NCI-H446 (cell line): ENCODE results near the gene MB.
A peak's percentile ranks its signal among the peaks of the same experiment; 100 is the strongest.

Experiments
- DNase-seq, 2 experiments: peaks; one replicate each; lab custom pipeline; 2025; lab: John Stamatoyannopoulos, UW

The MB gene

DNA sequence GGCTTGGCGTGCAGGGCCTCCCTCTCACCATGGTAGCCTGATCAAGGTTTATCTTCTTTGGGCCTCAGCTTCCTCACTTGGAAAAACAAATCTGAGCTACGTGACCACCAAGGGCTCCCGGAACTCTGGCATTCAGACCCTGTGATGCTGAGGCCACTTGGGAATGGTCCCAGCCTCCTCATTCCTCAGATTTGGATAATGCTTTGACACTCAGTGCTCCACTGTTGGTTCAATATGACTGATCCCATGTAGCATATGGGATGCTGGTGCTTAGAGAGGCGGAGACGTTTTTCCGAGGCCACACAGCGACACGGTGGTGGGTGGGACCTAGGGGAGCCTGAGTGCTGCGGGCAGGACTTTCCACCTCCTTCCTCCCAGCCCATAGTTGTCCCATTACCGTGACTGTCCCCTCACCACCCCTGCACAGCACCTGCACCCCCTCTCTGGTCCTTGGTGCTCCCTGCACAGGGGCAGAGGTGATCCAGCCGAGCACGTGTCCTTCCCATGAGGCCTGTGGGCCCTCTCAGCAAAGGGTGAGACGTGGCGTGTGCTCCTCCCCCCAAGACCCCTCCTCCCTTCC, 23.1 kb downstream of the MB start:
- DNase-seq, result no peak

DNA sequence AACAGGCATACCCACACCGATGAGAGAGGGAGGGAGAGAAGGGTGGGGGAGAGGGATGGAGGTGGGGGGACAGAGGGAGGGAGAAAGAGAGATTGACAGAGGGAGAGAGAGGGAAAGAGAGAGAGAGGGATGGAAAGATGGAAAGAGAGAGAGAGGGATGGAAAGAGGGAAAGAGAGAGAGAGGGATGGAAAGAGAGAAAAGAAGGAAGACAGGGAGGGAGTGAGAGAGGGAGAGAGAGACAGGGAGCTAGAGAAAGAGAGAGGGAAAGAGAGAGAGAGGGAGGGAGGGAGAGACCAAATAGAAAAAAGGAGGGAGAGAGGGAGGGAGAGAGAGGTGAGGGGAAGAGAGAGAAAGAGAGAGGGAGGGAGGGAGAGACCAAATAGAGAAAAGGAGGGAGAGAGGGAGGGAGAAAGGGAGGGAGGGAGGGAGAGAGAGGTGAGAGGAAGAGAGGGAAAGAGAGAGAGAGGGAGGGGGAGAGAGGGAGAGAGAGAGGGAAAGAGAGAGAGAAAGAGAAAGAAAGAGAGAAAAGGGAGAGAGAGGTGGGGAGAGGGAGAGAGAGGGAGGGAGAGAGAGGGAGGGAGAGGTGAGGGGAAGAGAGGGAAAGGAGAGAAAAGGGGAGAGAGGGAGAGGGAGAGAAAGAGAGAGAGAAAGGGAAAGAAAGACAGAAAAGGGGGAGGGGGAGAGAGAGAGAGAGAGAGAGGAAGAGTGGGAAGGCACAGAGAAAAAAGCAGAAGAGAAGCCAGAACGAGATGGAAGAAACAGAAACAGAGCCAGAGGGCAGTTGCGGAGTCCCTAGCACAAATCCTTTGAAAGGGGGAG, 23.8 kb downstream of the MB start:
- DNase-seq, result no peak

DNA sequence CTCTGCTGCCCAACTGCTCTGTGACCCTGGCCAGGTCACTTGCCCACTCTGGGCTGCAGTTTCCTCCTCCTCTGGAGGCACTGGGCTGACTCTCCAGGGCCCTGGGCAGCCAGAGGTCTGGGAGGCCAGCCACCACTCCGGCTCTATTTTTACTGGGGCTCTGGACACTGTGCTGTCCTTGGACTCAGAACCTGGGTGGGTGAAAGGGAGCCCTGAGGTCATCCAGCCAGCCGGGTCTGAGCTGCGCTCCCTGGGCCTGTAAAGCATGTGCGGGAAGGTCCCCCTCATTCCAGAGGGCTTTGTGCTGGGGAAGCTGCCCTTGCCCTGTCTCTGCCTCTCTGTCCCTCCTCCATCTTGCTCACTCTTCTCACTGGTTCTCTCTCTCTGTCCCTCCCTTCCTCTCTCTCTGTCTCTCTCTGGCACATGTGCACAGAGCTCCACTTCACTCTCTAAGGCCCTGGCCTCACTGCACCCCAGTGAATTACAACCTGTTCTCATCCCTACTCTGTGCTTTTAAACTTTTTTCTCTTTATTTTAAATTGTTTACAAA, 24.6 kb downstream of the MB start:
- no peak for DNase-seq

DNA sequence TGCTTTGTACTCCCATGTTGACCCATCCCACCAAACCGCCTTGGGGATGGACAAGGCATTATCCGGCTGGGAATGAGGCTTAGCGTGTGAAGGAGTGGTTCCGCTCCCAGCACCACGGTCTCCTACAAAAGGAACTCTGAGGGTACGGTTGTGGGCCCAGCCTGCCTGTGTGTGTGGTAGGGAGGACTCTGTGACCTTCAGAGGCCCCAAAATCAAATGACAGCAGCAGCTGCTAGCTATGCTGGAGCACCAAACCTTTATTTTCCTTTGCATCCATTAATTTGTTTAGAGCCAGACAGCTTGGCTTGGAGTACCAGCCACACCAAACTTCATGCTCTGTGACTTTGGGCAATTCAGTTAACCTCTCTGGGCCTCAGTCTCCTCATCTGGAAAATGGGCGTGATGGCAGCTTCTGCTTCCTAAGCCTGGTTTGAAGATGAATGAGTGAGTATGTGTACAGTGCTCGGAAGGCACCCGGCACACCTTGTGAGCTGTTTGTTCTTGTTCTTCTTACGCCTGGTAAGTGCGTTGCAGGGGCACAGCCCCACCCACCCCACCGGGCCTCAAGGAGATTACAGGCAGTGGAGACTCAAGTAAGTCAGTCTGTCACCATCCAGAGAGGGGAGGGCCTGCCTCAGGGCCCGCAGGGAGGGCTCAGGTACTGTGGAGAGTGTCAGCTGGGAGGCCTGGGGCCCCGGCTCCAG, 25.3 kb downstream of the MB start:
- DNase-seq, result no peak

DNA sequence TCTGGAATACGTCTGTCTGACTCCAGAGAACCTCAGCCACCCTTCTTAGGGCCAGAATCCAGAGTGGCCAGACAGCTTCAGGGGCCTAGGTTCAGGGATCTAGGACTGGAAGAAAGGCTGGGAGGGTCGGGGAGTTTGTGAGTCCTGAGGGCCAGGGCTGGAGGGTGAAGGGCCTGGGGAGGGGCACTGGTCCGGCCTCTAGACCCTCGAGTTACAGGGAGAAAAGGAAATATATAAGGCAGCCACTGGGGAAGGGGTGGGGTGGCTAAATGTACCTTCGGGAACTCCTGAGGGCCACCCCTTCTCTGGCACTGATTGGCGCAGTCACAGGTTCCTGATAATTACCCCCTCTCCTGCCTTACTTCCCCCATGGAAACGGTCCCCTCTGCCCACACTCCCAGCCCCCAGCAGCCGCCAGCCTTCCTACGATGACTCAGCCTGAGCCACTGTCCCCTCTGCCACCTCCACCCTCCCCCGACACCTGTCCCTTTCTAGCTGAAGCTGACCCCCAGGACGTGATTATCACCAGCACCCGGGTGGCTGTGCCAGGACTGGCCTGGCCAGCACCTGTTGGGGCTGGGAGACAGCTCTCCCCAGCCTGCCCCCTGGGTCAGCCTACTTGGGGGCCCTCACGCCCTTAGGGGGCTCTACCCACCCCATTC, 26.4 kb downstream of the MB start:
- no peak for DNase-seq

DNA sequence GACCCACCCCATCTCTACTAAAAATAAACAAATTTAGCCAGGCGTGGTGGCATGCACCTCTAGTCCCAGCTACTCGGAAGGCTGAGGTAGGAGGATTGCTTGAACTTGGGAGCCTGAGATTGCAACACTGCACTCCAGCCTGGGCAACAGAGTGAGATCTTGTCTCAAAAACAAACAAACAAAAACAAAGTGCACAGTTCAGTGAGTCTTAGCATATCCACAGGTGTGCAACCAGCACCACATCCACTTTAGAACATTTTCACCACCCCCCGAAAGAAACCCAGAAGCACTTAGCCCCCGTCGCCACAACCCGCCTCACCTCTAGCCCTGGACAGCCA, 27.4 kb downstream of the MB start:
- no peak for DNase-seq

DNA sequence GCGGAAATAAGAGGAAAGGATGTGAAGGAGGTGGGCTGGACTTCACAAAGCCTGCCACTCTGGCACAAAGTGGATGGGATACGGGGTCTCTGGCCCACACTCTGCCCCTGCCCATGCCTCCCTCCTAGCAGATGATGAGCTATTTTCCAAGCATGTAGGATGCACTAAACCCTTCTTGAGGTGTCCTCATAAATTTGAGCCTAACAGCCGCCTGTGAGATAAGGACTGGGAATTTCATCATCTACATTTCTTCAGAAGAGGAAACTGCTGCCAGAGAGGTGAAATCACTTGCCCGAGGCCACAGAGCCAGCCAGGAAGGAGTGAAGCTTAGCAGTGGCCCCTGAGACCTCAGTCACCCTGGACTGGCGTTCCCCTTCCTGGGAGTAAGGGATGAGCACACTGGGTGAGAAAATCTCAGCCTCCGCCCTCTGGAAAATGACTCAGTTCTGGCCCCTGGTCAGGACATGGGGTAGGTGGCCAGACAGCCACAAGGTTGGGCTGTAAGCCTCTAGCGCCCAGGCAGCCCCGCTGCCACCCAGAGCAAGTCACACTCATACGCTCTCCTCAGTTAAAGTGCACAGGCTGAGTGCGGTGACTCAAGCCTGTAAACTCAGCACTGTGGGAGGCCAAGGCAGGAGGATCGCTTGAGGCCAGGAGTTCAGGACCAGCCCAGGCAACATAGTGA, 27.9 kb downstream of the MB start:
- DNase-seq, result no peak

DNA sequence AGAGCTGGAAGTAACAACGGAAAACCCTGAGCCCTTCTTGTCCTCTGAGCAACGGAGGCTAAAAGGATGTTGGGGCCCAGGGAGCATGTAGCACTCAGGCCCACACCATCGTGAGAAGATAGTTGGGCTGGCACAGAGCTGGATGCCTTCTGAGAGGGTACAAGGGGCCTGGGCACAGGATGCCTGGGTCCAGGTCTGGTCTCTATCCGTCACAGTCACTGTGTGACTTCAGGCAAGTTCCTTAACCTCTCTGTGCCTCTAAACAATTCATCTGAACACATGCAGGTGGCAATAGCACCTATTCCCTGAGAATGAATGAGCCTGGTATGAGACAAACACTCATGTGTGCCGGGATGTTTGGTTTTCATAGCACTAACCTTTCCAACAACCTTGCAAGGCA, 29.2 kb downstream of the MB start:
- DNase-seq, result no peak

DNA sequence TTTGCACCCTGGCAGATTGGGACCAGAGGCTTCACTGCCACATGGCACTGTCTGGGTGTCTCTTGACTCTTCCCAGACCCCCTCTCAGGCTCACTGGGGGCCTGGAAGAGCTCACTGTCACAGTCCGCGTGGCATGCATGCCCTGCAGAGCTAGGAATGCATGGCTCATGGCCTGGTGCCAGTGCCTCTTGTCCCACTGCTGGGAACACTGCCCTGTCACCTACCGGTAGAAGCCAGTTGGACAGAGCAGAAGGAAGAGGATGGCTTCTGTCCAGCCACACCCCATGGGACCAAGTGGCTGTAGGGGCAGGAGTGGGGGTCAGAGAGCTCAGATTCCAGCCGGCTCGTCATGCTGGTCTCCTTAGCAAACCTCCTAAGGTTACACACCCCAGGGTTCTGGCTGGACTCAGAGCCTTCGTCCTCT, 29.7 kb downstream of the MB start:
- no peak for DNase-seq

DNA sequence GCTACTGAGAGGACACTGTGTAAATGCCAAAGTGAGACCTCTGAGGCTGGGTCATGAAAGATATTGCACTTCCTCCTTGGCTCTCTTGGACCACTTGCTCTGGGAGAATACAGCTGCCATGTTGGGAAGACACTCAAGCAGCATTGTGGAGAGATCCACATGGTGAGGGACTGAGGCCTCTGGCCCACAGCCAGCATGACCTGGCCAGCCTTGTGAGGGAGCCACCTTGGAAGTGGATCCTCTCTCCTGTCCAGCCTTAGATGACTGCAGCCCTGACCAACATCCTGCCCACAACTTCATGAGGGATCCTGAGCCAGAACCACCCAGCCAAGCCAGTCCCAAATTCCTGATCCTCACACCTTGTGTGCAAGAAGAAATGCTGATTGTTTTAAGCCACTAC, 30.4 kb downstream of the MB start:
- no peak for DNase-seq

DNA sequence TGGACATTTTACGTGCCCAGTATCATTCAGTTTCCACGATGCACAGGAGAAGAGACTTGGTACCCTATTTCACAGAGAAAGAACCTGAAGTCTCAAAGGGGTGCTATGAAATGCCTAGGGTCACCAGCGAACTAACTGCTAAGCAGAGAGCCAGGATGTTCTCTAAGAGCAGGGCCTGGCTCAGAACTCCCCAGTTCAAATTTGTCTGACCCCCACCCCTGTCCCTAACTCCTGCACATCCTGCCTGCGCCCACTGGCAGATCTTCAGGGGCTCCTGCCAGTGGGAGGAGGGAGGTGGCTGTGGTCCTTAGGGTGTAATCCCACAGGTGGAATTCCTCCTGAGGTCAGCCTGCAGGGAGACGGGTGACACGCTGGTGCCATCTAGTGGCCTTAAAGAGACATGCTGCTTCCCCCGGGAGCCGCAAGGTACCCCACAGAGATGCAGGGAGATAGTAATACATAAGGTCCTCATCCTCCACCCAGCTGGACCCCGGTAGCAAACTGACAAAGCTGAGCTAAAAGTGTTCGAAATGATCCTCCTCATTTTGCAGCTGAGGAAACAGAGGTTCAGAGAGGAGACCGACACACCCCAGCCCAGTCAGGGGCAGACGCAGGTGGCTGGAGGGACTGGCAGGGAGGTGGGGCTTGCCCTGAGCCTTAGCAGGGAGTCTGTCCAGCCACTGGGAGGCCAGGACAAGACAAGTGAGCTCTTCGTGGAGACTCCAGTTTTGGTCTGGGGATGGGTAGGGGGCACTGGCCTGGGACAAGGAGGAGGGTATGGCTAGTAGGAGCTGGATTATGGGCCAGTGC, 34.1 kb downstream of the MB start:
- peak; percentile 15 to 54 for DNase-seq

DNA sequence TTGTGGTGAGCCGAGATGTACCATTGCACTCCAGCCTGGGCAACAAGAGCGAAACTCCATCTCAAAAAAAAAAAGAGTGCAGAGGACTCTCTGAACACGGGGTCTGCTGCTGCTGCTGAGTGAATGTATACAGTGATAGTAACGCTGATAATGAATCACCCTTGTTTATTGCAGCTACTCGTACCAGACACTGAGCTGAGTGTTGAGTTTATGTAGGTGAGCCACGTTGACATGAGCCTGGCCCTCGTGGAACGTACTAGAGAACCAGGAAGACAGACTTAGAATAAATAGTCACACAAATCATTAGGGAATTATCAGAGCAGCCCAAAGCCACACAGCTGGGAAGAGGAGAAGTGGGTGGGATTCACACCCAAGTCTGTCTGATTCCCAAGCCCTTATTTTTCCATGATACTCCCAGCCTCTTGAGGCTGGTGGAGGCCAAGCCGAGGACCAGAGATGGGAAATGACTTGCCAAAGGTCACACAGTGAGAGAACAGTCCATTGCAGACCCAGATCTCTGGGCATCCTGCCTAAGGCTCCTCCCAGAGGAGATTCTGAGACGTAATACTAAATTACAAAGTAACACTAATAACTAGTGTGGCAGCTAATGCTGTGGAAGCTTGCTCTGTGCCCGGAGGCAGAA, 34.8 kb downstream of the MB start:
- no peak for DNase-seq

DNA sequence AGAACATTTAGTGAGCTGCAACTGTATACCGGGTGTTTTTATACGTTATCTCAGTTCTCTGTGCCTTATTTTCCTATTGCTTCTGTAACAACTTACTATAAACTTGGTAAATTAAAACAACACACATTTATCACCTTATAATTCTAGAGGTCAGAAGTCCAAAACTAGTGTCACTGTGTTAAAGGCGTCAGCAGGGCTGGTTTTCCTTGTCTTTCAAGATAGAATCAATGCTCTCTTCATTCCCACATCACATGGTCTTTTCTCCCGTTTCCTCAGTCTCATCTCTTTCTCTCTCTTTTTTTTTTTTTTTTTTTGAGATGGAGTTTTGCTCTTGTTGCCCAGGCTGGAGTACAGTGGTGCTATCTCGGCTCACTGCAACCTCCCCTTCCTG, 36.1 kb downstream of the MB start:
- no peak for DNase-seq

DNA sequence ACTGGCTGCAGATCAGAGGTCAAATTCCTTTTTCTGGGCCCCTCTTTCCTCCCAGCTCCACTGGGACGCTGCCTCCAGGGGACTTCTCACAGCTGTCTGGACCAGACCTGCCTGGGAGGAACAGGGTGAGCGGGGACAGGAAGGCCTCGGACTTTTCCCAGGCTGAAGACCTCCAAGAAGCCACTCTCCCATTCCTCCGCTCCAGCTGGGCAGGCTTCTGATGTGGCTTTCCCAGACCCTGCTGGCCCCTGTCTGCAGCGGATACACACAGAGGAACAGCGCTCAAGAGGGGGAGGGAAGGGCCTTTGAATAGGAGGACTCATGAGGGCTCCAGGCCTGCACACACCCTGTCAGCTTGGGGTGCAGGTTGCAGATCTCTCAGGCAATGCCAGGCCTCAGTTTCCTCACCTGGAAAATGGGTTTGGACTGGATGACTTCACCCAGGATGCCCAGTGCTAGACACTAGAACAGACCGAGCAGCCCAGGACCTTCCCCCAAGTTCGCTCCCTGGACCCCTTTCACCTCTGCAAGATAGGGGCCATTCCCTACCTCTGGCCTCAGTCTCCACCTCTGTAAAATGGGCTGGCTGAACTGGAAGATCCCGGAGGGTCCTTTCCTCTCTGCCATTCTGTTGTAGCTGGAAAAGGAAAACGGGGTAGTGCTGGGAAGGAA, 36.6 kb downstream of the MB start:
- DNase-seq, result no peak

DNA sequence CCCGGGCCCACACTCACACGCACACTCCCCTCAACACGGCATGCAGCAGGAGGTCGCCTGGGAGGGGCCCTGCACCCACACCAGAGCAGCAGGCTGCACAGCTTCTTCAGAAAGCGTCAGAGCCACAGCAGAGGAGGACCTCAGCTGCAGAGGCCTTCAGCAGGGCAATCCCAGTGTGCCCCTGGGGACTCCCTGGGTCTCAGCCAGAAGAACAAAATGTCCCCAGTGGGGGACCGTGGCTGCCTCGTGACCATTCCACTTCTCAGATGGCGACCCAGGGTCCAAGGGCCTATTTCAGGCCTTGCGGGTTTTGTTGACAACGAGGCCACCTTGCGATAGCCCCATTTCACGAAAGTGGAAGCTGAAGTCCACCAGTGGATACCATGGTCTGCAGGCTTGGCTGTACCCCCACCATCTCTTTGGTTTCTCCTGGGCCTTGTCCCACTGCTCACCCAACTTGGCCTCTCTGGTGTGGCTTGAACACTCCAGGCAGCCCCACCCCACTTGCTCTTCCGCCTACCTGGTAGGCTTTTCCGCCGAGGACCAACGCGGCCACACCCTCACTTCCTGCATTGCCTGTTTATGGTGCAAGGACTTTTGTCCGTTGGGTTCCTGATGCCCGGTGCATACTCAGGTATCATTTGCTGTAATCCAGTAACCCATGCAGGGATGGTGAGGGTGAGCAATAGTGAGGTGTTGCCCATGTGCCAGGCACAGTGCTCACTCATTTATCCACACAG, 38.1 kb downstream of the MB start:
- DNase-seq, result no peak

DNA sequence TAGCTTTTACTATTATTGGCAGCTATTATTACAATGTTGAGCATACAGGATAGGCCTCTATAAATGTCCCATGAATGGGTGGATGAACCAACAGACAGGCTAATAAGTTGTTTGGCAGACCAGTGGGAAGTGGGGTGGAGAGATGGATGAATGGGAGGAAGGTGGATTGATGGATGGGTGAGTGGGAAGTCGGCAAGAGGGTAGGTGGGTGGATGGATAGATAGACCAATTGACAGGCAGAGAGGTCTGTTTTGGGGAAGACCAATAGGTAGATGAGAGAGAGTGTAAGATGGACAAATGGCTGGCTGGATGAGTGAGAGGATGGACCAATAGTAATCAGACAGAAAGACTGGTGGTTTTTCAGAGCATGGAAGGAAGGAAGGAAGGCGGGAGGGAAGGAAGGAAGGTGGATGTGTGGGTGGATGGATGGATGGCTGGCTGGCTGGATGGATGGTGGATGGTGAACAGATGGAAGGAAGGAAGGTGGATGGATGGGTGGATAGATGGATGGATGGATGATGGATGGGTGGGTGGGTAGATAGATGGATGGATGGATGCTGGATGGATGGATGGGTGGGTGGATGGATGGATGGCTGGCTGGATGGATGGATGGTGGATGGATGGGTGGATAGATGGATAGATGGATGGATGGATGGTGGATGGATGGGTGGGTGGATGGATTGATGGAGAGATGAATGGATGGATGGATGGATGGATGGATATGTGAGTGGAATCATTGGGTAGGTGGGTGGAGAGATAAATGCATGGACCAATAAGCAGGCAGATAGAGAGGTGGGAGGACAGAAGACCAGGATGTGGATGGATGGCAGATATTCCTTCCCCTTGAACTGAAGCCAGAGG, 39.1 kb downstream of the MB start:
- DNase-seq, result no peak

DNA sequence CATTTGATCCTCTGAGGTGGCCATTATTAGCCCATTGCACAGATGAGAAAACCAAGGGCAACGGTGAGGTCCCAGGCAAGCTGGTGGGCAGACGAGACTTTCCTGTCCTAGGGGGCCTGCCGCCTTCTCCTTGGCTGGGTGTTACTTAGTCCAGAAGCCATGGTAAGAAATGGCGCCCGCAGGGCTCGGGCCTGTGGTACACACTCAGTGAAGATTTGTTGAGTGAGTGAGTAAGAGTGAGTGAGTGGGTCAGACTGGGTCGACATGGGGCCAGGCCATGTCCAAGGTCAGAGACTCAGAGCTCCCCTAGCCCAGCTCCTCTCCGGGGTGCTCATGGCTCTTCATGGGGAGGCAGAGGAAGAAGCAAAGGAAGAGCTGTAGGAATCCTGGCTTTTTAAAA, 40.5 kb downstream of the MB start:
- no peak for DNase-seq

DNA sequence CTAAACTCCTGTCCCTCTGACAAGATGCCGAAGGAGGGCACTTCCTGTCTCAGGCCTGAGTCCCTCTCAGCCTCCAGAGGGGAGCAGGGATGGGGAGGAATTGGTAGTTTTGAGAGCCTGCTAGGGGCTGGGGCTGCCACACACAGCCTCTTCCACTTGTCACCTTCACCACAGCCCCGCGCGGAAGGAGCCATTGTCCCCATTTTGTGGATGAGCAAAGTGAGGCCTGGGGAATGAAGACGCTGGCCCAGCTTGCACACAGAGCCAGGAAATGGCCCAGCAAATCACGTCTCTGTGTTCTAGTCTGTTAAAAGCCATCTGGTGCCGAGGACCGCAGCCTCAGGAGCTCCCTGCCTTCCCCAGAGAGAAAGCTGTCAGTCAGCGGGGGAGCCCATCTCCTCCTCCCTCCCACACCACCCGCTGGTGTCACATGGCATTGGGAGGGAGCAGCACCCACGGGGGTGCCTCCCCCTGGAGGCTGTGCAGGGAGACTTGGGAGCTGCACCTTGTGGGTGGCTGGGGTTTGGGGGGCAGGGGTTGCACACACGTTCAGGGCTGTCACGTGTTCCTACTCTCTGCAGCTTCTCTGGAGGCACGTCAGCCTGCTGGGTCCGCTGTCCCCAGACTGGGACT, 41.9 kb downstream of the MB start:
- no peak for DNase-seq
